SIG-M5 (cell line): Measurements from ENCODE around the gene PIP5K1A.
A peak's percentile ranks its signal among the peaks of the same experiment; 100 is the strongest.
"Not testable (repeated sequence)": the region's sequence is repeated elsewhere in the genome, so short reads cannot be mapped to it uniquely, and the experiment has no call there.

Experiments used
- DNase-seq: peaks from one replicate; lab custom pipeline; 2025; lab: John Stamatoyannopoulos, UW

The PIP5K1A gene

GRCh38 chr1:151198254-151199127 lies at the start of gene PIP5K1A:
Gene PIP5K1A, plus strand, starts transcription at chr1:151198552. Its CDS starts 445 bp downstream, at chr1:151198997.
- peak; percentile 70 for DNase-seq

- DNase-seq = peak; percentile 64
Measured at GRCh38 chr1:151156515-151156819, 41.9 kb upstream of the PIP5K1A start, which contains the start of gene TNFAIP8L2. Gene TNFAIP8L2, plus strand, starts transcription at chr1:151156649. Its CDS starts 2,049 bp downstream, at chr1:151158698.

GRCh38 chr1:151157067-151157531 lies 41.3 kb upstream of the PIP5K1A start:
- DNase-seq = peak; percentile 91

GRCh38 chr1:151158326-151158725 lies 40.0 kb upstream of the PIP5K1A start:
- DNase-seq = no peak

- no peak for DNase-seq
Measured at GRCh38 chr1:151158751-151159251, 39.6 kb upstream of the PIP5K1A start.

- DNase-seq = no peak
Measured at GRCh38 chr1:151159373-151159772, 39.0 kb upstream of the PIP5K1A start.

GRCh38 chr1:151164732-151165280 lies 33.5 kb upstream of the PIP5K1A start:
- no peak for DNase-seq

- DNase-seq = no peak
Measured at GRCh38 chr1:151165281-151165737, 33.0 kb upstream of the PIP5K1A start.

- DNase-seq = peak; percentile 99
Measured at GRCh38 chr1:151165738-151166504, 32.4 kb upstream of the PIP5K1A start, which contains the start of the genes LYSMD1 and SCNM1. Gene LYSMD1, minus strand, starts transcription at chr1:151165902. Its CDS starts 644 bp downstream, at chr1:151165258. Gene SCNM1, plus strand, starts transcription at chr1:151166144. Its CDS starts 9 bp downstream, at chr1:151166153.

- no peak for DNase-seq
Measured at GRCh38 chr1:151166505-151166956, 31.8 kb upstream of the PIP5K1A start.

GRCh38 chr1:151167116-151167515 lies 31.2 kb upstream of the PIP5K1A start:
- no peak for DNase-seq

- no peak for DNase-seq
Measured at GRCh38 chr1:151171190-151171589, 27.2 kb upstream of the PIP5K1A start.

- no peak for DNase-seq
Measured at GRCh38 chr1:151175041-151175741, 23.2 kb upstream of the PIP5K1A start.

- DNase-seq = no peak
Measured at GRCh38 chr1:151175863-151176262, 22.5 kb upstream of the PIP5K1A start, which contains the start of gene TMOD4. Gene TMOD4, minus strand, starts transcription at chr1:151175981. Its CDS starts 1,106 bp downstream, at chr1:151174875.

GRCh38 chr1:151176514-151177045 lies 21.8 kb upstream of the PIP5K1A start:
- DNase-seq = no peak

GRCh38 chr1:151184211-151184610 lies 14.1 kb upstream of the PIP5K1A start:
- DNase-seq = no peak

GRCh38 chr1:151187205-151187604 lies 11.1 kb upstream of the PIP5K1A start:
- no peak for DNase-seq

GRCh38 chr1:151188667-151189066 lies 9.7 kb upstream of the PIP5K1A start:
- not testable (repeated sequence) for DNase-seq

- peak; percentile 67 for DNase-seq
Measured at GRCh38 chr1:151189637-151190445, 8.5 kb upstream of the PIP5K1A start, which contains the start of gene VPS72. Gene VPS72, minus strand, starts transcription at chr1:151190197. Its CDS starts 76 bp downstream, at chr1:151190121.

GRCh38 chr1:151192047-151192446 lies 6.3 kb upstream of the PIP5K1A start:
- no peak for DNase-seq
